Loucy (cell line): Measurements from ENCODE around the gene ADAMTS4.

Experiments used
- H2AFZ ChIP-seq: fragments of 200-600 bp; sonication (generic); 2 replicates; pipeline ENCODE4 v1.6.0; 2016; ENCODE audit warnings: antibody characterized with exemption, mild to moderate bottlenecking, low read length, moderate library complexity
- H3F3A ChIP-seq: fragments of 200-600 bp; 2 replicates; pipeline ENCODE4 v1.6.0; 2016; ENCODE audit warnings: antibody characterized with exemption, low read depth, mild to moderate bottlenecking
- H3K27me3 ChIP-seq: fragments of 200-600 bp; sonication (generic); 2 replicates; pipeline ENCODE4 v1.6.1; 2014; ENCODE audit warnings: low read length, mild to moderate bottlenecking; ENCODE audit not compliant: insufficient read depth, poor library complexity, severe bottlenecking
- H3K36me3 ChIP-seq: fragments of 200-600 bp; sonication (generic); 2 replicates; pipeline ENCODE4 v1.6.1; 2016; ENCODE audit warnings: low read length; ENCODE audit not compliant: insufficient read depth
- H3K4me1 ChIP-seq: fragments of 200-600 bp; sonication (generic); 2 replicates; pipeline ENCODE4 v1.5.1; 2014; ENCODE audit warnings: low read length, mild to moderate bottlenecking; ENCODE audit not compliant: insufficient read depth, poor library complexity, severe bottlenecking
- H3K4me2 ChIP-seq: fragments of 200-600 bp; sonication (generic); 2 replicates; pipeline ENCODE4 v1.6.0; 2014; ENCODE audit warnings: antibody characterized with exemption, low read length, low read depth, mild to moderate bottlenecking; ENCODE audit not compliant: poor library complexity, severe bottlenecking
- H3K4me3 ChIP-seq: fragments of 200-600 bp; sonication (generic); 2 replicates; pipeline ENCODE4 v1.5.1; 2014; ENCODE audit warnings: low read length, mild to moderate bottlenecking, mixed read lengths; ENCODE audit not compliant: poor library complexity, severe bottlenecking
- H3K79me2 ChIP-seq: fragments of 200-600 bp; sonication (generic); 2 replicates; pipeline ENCODE4 v1.6.1; 2014; ENCODE audit warnings: low read length; ENCODE audit not compliant: insufficient read depth
- H3K9ac ChIP-seq: fragments of 200-600 bp; sonication (generic); 2 replicates; pipeline ENCODE4 v1.6.0; 2014; ENCODE audit warnings: mild to moderate bottlenecking, low read depth, low read length, moderate library complexity; ENCODE audit not compliant: poor library complexity, severe bottlenecking
- H3K9me2 ChIP-seq: fragments of 200-600 bp; sonication (generic); replicated peaks from 2 replicates; pipeline ENCODE4 v1.6.1; 2016; ENCODE audit warnings: low read depth, low read length, mixed read lengths
- H3K9me3 ChIP-seq: fragments of 200-600 bp; sonication (generic); 2 replicates; pipeline ENCODE4 v1.6.1; 2014; ENCODE audit warnings: mild to moderate bottlenecking, antibody characterized with exemption, low read length, low read depth; ENCODE audit not compliant: insufficient read depth
- H4K20me1 ChIP-seq: fragments of 200-600 bp; sonication (generic); 2 replicates; pipeline ENCODE4 v1.6.0; 2014; ENCODE audit warnings: antibody characterized with exemption, low read length, mild to moderate bottlenecking; ENCODE audit not compliant: insufficient read depth, poor library complexity, severe bottlenecking
- CTCF ChIP-seq: fragments of 200-600 bp; sonication (generic); conservative IDR thresholded peaks from 2 replicates; pipeline ENCODE4 v1.5.1; 2014; ENCODE audit warnings: mild to moderate bottlenecking, antibody characterized with exemption, low read length
- EZH2phosphoT487 ChIP-seq: fragments of 200-600 bp; IDR thresholded peaks from 2 replicates; pipeline ENCODE4 v1.6.1; 2018; ENCODE audit warnings: antibody characterized with exemption, mild to moderate bottlenecking, moderate library complexity, borderline replicate concordance

The ADAMTS4 gene

GRCh38 chr1:161241682-161242081 is 42.8 kb upstream of the ADAMTS4 start:
- Histone ChIP-seq H2AFZ (no peak overlapping the region), H4K20me1 (no peaks in the 10 kb centered on the region), H3K27me3 (no peaks in the 10 kb centered on the region), H3K36me3 (no peaks in the 10 kb centered on the region), H3K4me1 (no peaks in the 10 kb centered on the region), H3K9me3 (no peaks in the 10 kb centered on the region), H3K79me2 (no peaks in the 10 kb centered on the region), H3F3A (no peaks in the 10 kb centered on the region), H3K4me3 (no peak overlapping the region), H3K4me2 (no peak overlapping the region), H3K9me2 (no peaks in the 10 kb centered on the region), H3K9ac (no peak overlapping the region)
- no peak for TF ChIP-seq EZH2phosphoT487

GRCh38 chr1:161238039-161238473 is 39.2 kb upstream of the ADAMTS4 start, which contains the start of gene NR1I3:
NR1I3 (minus strand) TSS chr1:161238203; CDS start chr1:161236565, 1,638 bp downstream.
- TF ChIP-seq CTCF = no peak
- TF ChIP-seq EZH2phosphoT487 = no peak
- Histone ChIP-seq H3K9me3 (no peaks in the 10 kb centered on the region), H3K9ac (no peak within 1 kb of the TSS), H3K4me3 (no peak within 1 kb of the TSS), H2AFZ (no peak within 1 kb of the TSS), H3K27me3 (no peaks in the 10 kb centered on the region), H3K79me2 (no peaks in the 10 kb centered on the region), H3K36me3 (no peaks in the 10 kb centered on the region), H3K4me1 (no peaks in the 10 kb centered on the region), H3K9me2 (no peaks in the 10 kb centered on the region), H3K4me2 (no peak within 1 kb of the TSS), H4K20me1 (no peaks in the 10 kb centered on the region), H3F3A (no peaks in the 10 kb centered on the region)

- Histone ChIP-seq H4K20me1 (no peaks in the 10 kb centered on the region), H2AFZ (no peak overlapping the region), H3K9me2 (no peaks in the 10 kb centered on the region), H3K36me3 (no peaks in the 10 kb centered on the region), H3K27me3 (no peaks in the 10 kb centered on the region), H3K4me3 (no peak overlapping the region), H3K4me1 (no peaks in the 10 kb centered on the region), H3K9ac (no peak overlapping the region), H3K4me2 (no peak overlapping the region), H3K9me3 (no peaks in the 10 kb centered on the region), H3K79me2 (no peaks in the 10 kb centered on the region), H3F3A (no peaks in the 10 kb centered on the region)
- no peak for TF ChIP-seq EZH2phosphoT487
- no peak for TF ChIP-seq CTCF
These were observed 37.3 kb upstream of the ADAMTS4 start for GRCh38 chr1:161235957-161236775.

- Histone ChIP-seq H3F3A (no peaks in the 10 kb centered on the region), H3K36me3 (no peaks in the 10 kb centered on the region; the same call in 1 of the 2 replicates), H3K4me2 (no peak overlapping the region), H2AFZ (no peak overlapping the region), H3K9me3 (no peaks in the 10 kb centered on the region), H3K27me3 (no peaks in the 10 kb centered on the region), H3K79me2 (no peaks in the 10 kb centered on the region), H3K4me3 (no peak overlapping the region), H3K9me2 (no peaks in the 10 kb centered on the region), H3K9ac (no peak overlapping the region), H3K4me1 (no peaks in the 10 kb centered on the region), H4K20me1 (no peaks in the 10 kb centered on the region)
- TF ChIP-seq CTCF = no peak
- no peak for TF ChIP-seq EZH2phosphoT487
These were observed 34.2 kb upstream of the ADAMTS4 start for GRCh38 chr1:161233102-161233501.
